Measurements from ENCODE around the gene MTERF1.
"Not testable (repeated sequence)": the region's sequence is repeated elsewhere in the genome, so short reads cannot be mapped to it uniquely, and the experiment has no call there.

The MTERF1 gene, protein sequence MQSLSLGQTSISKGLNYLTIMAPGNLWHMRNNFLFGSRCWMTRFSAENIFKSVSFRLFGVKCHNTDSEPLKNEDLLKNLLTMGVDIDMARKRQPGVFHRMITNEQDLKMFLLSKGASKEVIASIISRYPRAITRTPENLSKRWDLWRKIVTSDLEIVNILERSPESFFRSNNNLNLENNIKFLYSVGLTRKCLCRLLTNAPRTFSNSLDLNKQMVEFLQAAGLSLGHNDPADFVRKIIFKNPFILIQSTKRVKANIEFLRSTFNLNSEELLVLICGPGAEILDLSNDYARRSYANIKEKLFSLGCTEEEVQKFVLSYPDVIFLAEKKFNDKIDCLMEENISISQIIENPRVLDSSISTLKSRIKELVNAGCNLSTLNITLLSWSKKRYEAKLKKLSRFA

GRCh38 chr7:91880413-91881241 is at the start of gene MTERF1:
Gene MTERF1, minus strand, starts transcription at chr7:91880702. Its CDS starts 619 bp downstream, at chr7:91880083.
- DNase-seq (ENCODE audit: low read depth) = peak; percentile 92

DNA sequence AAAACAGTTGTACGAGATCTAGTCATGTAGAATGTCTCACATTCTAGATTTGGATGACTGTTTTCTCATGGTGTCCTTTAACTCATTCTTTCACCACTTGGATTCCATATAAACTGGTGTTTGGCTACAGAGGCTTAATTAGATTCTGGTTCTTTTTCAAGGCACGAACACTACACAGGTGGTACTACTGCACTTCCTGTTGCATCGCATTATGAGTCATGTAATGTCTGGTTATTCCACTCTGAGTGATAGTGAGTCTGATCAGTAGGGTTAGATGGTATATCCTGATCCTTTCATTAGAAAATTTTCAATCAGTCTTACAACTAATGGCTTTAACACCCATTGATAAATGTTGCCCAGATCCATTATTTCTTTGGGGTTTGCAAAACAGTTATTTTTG is 49.0 kb upstream of the MTERF1 start:
- no peak for DNase-seq (ENCODE audit: low read depth)

DNA sequence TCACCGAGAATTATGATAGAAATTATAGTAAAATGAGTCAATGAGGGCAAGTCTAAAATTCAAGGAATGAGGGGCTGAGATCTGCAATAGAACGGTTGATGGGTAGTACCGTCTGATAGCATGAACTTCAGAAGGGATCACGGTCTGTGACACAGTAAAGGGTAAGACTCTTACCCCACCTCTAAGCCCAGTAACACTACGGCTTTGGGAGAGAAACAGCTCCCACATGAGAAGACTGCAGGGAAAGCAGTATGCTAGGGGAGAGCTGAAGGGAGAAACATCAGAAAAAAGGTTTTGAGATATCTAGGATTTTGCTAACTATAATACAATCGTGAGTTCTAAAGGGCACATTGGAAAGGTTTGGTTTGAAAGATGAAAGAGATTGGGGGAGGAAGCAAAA is 47.4 kb upstream of the MTERF1 start:
- DNase-seq (ENCODE audit: low read depth) = no peak

- DNase-seq (ENCODE audit: low read depth) = no peak
These were observed 42.4 kb upstream of the MTERF1 start for GRCh38 chr7:91922857-91923256.

- DNase-seq (ENCODE audit: low read depth) = no peak
These were observed 37.9 kb upstream of the MTERF1 start for GRCh38 chr7:91918356-91918755.

GRCh38 chr7:91916051-91916440 is 35.5 kb upstream of the MTERF1 start:
- no peak for DNase-seq (ENCODE audit: low read depth)

GRCh38 chr7:91915401-91916050 is 35.0 kb upstream of the MTERF1 start:
- DNase-seq (ENCODE audit: low read depth) = no peak

GRCh38 chr7:91913612-91914011 is 33.1 kb upstream of the MTERF1 start:
- no peak for DNase-seq (ENCODE audit: low read depth)

DNA sequence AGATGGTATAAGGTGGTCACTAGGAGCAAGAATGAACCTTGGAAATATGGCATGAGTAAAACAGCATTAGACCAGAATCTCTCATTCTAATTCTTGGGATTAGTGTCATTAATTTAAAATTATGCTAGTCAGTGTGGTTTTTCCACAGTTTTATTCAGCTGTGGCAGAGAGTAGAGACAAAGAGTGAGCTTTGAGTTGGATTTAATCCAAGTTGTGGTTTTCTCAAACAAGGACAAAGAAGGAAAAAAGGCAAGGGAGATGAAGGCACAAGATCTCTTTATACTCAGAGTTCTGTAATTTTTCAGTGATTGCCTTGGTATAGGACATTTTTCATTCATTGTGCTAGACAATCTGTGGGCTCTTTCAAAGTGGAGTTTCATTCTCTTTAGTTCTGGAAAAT is 32.0 kb upstream of the MTERF1 start:
- no peak for DNase-seq (ENCODE audit: low read depth)

GRCh38 chr7:91911121-91911520 is 30.6 kb upstream of the MTERF1 start:
- no peak for DNase-seq (ENCODE audit: low read depth)

DNA sequence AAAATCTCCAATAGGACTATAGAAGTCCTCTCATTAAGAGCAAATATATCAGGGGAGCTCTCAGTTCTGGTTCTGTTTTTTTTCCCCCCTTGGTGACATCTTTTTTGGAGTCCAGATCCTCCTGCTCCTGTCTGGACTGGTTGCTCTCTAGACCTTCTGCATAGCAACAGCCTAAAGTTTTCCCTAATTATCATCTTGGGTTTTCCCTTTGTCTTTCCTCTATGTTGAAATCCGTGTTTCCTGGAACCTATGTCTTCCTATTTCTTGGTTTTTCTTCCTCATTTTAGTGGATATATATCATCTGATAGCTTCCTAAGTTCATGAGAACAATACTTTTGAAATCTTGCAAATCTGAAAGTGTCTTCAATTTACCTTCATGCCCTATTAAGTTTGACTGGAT is 29.7 kb upstream of the MTERF1 start:
- DNase-seq (ENCODE audit: low read depth) = no peak

- no peak for DNase-seq (ENCODE audit: low read depth)
These were observed 19.1 kb upstream of the MTERF1 start for GRCh38 chr7:91899563-91899962.

DNA sequence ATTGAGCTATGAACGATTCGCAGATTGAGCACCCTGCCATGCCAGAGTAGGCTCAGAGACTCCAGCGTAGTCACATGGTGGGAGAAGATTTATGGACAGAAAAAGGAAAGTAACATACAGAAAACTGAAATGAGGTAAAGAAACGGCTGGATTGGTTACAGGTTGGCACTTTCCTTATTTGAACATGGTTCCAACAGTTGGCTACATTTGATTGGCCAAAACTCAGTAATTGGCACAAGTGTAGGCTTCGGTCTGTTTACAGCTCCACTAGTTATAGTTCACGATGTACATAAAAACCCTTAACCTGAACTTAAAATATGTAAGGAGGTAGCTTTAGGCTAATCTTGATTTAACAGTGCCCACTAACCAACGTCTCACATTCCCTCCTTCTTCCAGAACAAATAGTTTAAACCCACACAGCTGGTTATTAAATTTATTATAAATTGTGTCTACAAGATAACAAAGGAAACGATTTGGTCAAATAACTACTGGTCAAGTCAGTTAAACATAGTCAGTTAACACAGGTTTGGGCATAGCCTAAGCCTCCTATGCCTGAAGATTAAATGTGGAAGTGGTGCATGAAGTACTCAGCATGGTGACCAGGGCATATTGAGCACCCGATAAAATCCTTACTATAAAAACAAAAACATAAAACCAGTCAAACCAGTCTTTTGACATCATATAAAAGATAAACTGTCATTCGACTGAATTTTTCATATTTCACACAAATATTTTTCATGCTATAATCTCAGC is 17.9 kb upstream of the MTERF1 start:
- DNase-seq (ENCODE audit: low read depth) = no peak

- DNase-seq (ENCODE audit: low read depth) = no peak
These were observed 14.4 kb upstream of the MTERF1 start for GRCh38 chr7:91894781-91895480.

DNA sequence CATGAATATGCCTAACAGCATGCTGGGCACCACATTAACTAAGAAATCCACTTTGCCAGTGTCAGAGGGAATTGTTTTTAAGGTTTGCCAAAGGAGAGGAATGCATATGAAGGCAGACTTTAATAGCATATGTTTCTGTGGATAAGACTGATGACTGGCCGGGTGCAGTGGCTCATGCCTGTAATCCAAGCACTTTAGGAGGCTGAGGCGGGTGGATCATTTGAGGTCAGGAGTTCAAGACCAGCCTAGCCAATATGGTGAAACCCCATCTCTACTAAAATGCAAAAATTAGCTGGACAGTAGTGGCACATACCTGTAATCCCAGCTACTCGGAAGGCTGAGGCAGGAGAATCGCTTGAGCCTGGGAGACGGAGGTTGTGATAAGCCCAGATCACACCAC is 13.2 kb upstream of the MTERF1 start:
- DNase-seq (ENCODE audit: low read depth) = not testable (repeated sequence)

DNA sequence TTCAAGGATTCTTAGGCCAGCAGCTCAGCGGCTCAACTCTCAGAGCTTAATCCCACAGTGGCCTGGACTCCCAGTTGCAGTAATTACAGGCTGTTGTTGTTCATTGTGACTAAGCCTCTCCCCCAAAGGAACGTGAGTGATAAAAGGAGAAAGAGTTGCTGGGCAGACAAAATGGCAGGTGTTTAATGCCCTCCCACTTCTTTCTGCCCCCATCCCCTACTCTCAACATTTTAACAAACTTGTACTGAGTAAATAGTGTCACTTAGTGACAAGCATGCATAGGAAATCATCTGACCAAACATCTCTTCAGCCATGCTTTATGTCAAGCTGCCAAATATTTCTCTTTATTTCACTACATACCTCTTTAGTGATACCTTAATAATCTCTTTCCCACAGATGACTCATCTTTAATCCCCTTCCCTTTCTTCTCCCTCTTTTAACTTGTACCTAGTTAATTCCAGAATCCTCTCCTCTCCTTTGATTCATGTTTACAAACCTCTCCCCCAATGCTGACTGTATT is 12.4 kb upstream of the MTERF1 start:
- no peak for DNase-seq (ENCODE audit: low read depth)

DNA sequence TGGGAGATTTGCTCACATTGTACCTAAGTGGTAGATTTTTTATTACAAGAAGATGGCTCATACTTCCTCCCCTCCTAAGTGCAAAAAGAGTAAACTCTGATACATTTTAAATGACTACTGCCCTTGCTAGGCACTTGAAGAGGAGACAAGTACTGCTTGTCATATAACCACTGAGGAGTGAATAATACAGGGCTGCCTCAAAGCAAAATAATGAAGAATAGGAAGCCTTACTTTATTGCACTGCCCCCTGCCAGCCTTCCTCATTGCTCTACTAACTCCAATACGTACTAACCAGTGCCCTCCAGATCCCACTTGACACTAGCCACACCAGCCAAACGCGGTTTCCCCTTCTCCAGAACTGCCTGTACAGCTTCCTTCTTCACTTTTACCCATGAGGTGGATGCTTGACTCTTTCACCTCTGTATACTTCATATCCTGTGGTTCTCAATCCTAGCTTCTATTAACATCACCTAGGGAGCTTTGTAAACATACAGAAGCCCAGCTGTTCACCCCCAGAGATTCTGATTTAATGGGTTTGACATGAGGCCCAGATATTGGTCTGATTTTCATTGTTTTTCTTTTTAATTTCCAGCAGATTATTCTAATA is 11.7 kb upstream of the MTERF1 start:
- DNase-seq (ENCODE audit: low read depth) = no peak

DNA sequence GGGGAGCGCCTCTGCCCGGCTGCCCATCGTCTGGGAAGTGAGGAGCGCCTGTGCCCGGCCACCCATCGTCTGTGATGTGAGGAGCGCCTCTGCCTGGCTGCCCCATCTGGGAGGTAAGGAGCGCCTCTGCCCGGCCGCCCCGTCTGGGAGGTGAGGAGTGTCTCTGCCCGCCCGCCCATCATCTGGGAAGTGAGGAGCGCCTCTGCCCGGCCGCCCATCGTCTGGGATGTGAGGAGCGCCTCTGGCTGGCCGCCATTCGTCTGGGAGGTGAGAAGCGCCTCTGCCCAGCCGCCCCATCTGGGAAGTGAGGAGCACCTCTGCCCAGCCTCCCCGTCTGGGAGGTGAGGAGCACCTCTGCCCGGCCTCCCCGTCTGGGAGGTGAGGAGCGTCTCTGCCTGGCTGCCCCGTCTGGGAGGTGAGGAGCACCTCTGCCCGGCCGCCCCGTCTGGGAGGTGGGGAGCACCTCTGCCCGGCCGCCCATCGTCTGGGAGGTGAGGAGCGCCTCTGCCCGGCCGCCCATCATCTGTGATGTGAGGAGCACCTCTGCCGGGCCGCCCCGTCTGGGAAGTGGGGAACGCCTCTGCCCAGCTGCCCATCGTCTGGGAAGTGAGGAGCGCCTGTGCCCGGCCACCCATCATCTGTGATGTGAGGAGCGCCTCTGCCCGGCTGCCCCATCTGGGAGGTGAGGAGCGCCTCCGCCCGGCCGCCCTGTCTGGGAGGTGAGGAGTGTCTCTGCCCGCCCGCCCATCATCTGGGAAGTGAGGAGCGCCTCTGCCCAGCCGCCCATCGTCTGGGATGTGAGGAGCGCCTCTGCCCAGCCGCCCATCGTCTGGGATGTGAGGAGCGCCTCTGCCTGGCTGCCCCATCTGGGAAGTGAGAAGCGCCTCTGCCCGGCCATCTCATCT is 8.0 kb upstream of the MTERF1 start:
- not testable (repeated sequence) for DNase-seq (ENCODE audit: low read depth)

DNA sequence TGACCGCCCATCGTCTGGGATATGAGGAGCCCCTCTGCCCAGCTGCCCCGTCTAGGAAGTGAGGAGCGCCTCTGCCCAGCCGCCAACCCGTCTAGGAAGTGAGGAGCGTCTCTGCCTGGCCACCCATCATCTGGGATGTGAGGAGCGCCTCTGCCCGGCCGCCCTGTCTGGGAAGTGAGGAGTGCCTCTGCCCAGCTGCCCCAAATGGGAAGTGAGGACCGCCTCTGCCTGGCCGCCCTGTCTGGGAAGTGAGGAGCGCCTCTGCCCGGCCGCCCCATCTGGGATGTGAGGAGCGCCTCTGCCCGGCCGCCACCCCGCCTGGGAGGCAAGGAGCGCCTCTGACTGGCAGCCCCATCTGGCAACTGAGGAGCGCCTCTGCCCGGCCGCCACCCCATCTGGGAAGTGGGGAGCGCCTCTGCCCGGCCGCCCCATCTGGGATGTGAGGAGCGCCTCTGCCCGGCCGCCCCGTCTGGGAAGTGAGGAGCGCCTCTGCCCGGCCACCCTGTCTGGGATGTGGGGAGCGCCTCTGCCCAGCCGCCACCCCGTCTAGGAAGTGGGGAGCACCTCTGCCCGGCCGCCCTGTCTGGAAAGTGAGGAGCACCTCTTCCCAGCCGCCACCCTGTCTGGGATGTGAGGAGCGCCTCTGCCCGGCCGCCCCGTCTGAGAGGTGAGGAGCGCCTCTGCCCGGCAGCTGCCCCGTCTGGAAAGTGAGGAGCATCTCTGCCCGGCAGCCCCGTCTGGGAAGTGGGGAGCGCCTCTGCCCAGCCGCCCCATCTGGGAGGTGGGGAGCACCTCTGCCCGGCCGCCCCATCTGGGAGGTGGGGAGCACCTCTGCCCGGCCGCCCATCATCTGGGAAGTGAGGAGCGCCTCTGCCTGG is 7.1 kb upstream of the MTERF1 start:
- DNase-seq (ENCODE audit: low read depth) = not testable (repeated sequence)

Data from activated T-helper 9 cell treated with anti-CD3 and anti-CD28 coated beads, Interleukin-2, amount 50 U/mL, for 16 hours (primary cell).